GM12878 (cell line): ENCODE results near the gene MAP3K21. TPM values are rescaled to one million over a fixed set of nuclear protein-coding genes. Genes with fewer than 3 reads are reported as not detected.

Experiments
- ATAC-seq: fragments of 200-7000 bp; cut with Tn5 transposase; 3 replicates; pipeline ENCODE4 v1.9.1; 2020; ENCODE audit warnings: mild to moderate bottlenecking, moderate library complexity
- BruUV-seq: library from RNA; stranded (reverse); fragments of 400-500 nt; replicated peaks from 2 replicates; lab custom pipeline; 2021; lab: Mats Ljungman, UMichigan
- CTCF ChIA-PET: fragments of 300-600 bp; sonication (Branson Sonifier 250); formaldehyde crosslinking; extraction: SDS; loops from one replicate; lab custom pipeline; 2021; ENCODE audit warnings: inconsistent platforms; lab: Yijun Ruan, JAX
- POLR2A ChIA-PET: fragments of 350-600 bp; formaldehyde crosslinking; extraction: SDS; loops from one replicate; lab custom pipeline; 2021; ENCODE audit warnings: inconsistent platforms; lab: Charles Lee
- RAD21 ChIA-PET: fragments of 300-600 bp; sonication (Branson Sonifier 250); formaldehyde crosslinking; loops from one replicate; lab custom pipeline; 2023; ENCODE audit warnings: antibody characterized with exemption; ENCODE audit not compliant: unreplicated experiment; lab: Charles Lee
- SMC1A ChIA-PET: fragments of 300-600 bp; sonication (Branson Sonifier 250); formaldehyde crosslinking; loops from one replicate; lab custom pipeline; 2023; ENCODE audit not compliant: unreplicated experiment, uncharacterized antibody; lab: Charles Lee
- DNase-seq: peaks from one replicate; pipeline ENCODE4 v3.0.0-alpha.2; 2011; ENCODE audit warnings: low read depth, low spot score
- FAIRE-seq: peaks from 3 replicates; lab custom pipeline; 2011; peaks lifted over from hg19 to GRCh38; lab: Jason Lieb, UNC
- H2AFZ ChIP-seq: 2 replicates; pipeline ENCODE4 v1.6.0; 2011; ENCODE audit warnings: low read depth, low read length, control low read depth; ENCODE audit not compliant: control insufficient read depth
- H3K27ac ChIP-seq: 2 replicates; pipeline ENCODE4 v1.5.1; 2011; ENCODE audit warnings: control low read depth; ENCODE audit not compliant: control insufficient read depth, insufficient read depth
- H3K27me3 ChIP-seq, 2 experiments: replicated peaks in 1 of 2; 2 replicates each; pipeline versions ENCODE4 v1.6.0 to v1.6.1; 2011; ENCODE audit warnings: low read length in 1 of 2; ENCODE audit not compliant: control insufficient read depth in 2 of 2, insufficient read depth in 2 of 2
- H3K36me3 ChIP-seq, 2 experiments: 2 replicates each; pipeline ENCODE4 v1.5.1; 2011; ENCODE audit warnings: low read length in 1 of 2; ENCODE audit not compliant: control insufficient read depth in 2 of 2, insufficient read depth in 2 of 2
- H3K4me1 ChIP-seq: 2 replicates; pipeline ENCODE4 v1.6.1; 2011; ENCODE audit warnings: mild to moderate bottlenecking, low read length, moderate library complexity, mixed read lengths; ENCODE audit not compliant: control insufficient read depth, insufficient read depth
- H3K4me2 ChIP-seq: 2 replicates; pipeline ENCODE4 v1.6.0; 2011; ENCODE audit warnings: control low read depth; ENCODE audit not compliant: control insufficient read depth, insufficient read depth
- H3K4me3 ChIP-seq: fragments of 200-600 bp; sonication (generic); 2 replicates; pipeline ENCODE4 v1.5.1; 2016
- H3K79me2 ChIP-seq: 2 replicates; pipeline ENCODE4 v1.6.0; 2011; ENCODE audit warnings: low read length; ENCODE audit not compliant: control insufficient read depth, insufficient read depth
- H3K9ac ChIP-seq: 2 replicates; pipeline ENCODE4 v1.8.0; 2011; ENCODE audit warnings: low read length, control low read depth, mixed read lengths; ENCODE audit not compliant: control insufficient read depth, insufficient read depth
- H3K9me3 ChIP-seq: replicated peaks from 3 replicates; pipeline ENCODE4 v1.5.1; 2011; ENCODE audit warnings: mild to moderate bottlenecking, low read length; ENCODE audit not compliant: control insufficient read depth, insufficient read depth
- H4K20me1 ChIP-seq: 2 replicates; pipeline ENCODE4 v1.6.0; 2011; ENCODE audit not compliant: control insufficient read depth, insufficient read depth
- BHLHE40 ChIP-seq, 2 experiments: fragments of 450-650 bp in 1 of 2; IDR thresholded peaks; 2 replicates each; pipeline ENCODE4 v1.6.1; 2011 to 2017; ENCODE audit warnings: low read depth in 2 of 2, borderline replicate concordance in 1 of 2, improper control_type of control experiment in 1 of 2, low read length in 1 of 2, mild to moderate bottlenecking in 1 of 2
- CHD2 ChIP-seq: IDR thresholded peaks from 2 replicates; pipeline ENCODE4 v1.6.1; 2011; ENCODE audit warnings: low read depth, low read length, improper control_type of control experiment, borderline replicate concordance
- NR2C1 ChIP-seq: fragments of 450-650 bp; IDR thresholded peaks from 2 replicates; pipeline ENCODE4 v1.6.1; 2017; ENCODE audit warnings: antibody characterized with exemption, mild to moderate bottlenecking, moderate library complexity
- TCF3 ChIP-seq: IDR thresholded peaks from 2 replicates; pipeline ENCODE4 v1.6.1; 2012; ENCODE audit warnings: low read depth, mild to moderate bottlenecking, low read length, borderline replicate concordance; ENCODE audit not compliant: insufficient read depth
- WGBS: methylation state at CpG from one replicate; pipeline ENCODE4 v1.1.6; 2016; ENCODE audit warnings: low lambda C conversion rate; ENCODE audit not compliant: insufficient replicate concordance, insufficient coverage; ENCODE audit errors: missing lambda C conversion rate; 5-methylcytosine and 5-hydroxymethylcytosine counted together
- in situ Hi-C: fragments of 300-500 bp; cut with MboI; formaldehyde crosslinking; loops from 9 replicates; pipeline ENCODE4 v1.14.3; 2018; ENCODE audit warnings: mixed read lengths
- intact Hi-C: fragments of 100-400 bp; cut with micrococcal nuclease; formaldehyde crosslinking; loops from one replicate; pipeline ENCODE4 v1.14.2; 2022; ENCODE audit not compliant: unreplicated experiment
- polyA plus RNA-seq, 11 experiments: library from polyadenylated mRNA; depleted of rRNA in 4 of 11; unstranded in 6 of 11; stranded (reverse) in 5 of 11; fragments of >200 nt; fragmentation: Nextera tagmentation in 4 of 11; fragmentation: Illumina TruSeq in 1 of 11; extraction: Ambion mirVana in 4 of 11; extraction: Trizol in 1 of 11; gene quantifications; 1 replicate in 1 of 11; 2 replicates in 10 of 11; pipeline versions ENCODE4 v1.2.1 to v1.2.3, GENCODE V29; 2011 to 2016; ENCODE audit warnings: inconsistent platforms in 2 of 11, missing spikeins in 2 of 11, low read depth in 1 of 11
- total RNA-seq, 4 experiments: library from RNA; depleted of rRNA in 3 of 4; stranded (reverse); fragments of >200 nt in 3 of 4; fragmentation: Illumina TruSeq in 1 of 4; extraction: Trizol in 1 of 4; gene quantifications; 2 replicates each; pipeline versions ENCODE4 v1.2.1 to v1.2.3, GENCODE V29; 2013 to 2021
- TF ChIP-seq, protein P1 (sequence below): fragments of 450-650 bp; IDR thresholded peaks from 2 replicates; pipeline ENCODE4 v1.6.1; 2016; ENCODE audit warnings: mild to moderate bottlenecking, moderate library complexity, borderline replicate concordance

The MAP3K21 gene
- total and polyA plus RNA-seq, 10 of the 15 experiments (the other 5 are each of a cell fraction or from before 2014, with no cell fraction given), result 0.02 to 0.21 (median 0.09) TPM; not detected in 1

DNA sequence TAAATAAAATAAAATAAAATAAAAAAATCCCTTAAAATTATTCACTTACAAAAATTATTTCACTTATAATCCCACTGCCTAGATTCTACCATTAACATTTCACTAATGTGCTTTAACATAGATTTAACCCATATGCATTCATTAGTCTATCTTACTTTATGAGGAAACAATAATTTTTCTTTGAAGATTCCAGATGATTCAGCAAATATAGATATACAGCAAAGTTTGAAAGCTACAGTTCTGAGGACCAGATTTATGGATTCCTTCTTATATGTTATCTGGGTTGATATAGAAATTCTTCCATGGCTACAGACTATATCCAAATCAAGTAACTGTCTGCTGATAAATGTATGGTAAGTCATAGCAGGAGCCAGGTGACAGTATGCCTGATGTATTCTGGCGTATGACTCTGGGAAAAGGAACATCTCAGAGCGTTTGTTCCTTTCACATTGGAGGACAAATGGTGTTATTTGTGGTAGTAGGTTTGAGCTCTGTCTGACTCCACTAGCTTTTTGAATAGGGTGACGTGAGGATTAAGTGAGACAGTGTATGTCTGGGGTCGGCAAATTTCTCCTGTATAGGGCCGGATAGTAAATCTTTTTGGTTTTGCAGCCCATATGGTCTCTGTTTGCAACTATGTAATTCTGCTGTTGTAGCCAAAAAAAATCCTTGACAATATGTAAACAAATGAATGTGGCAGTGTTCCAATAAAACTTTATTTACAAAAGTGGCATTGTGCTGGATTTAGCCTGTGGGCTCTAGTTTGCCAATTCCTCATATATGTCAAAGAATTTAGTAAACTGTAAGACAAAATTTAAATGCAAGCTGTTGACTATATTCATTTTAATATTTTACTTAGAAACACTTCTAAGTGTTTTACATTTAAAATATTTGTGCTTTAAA, 9.3 kb downstream of the MAP3K21 start:
- 60% methylated on average over 5 of the region's 5 CpGs for WGBS
- FAIRE-seq, result no peak
- H4K20me1 ChIP-seq, result no peaks in the 10 kb centered on the region
- no peaks in the 10 kb centered on the region for H3K27me3 ChIP-seq
- ATAC-seq, result no peak
- intact Hi-C loops (no loop called here), in situ Hi-C loops (no loop called here)
- H3K4me3 ChIP-seq, result no peak overlapping the region
- ChIA-PET SMC1A (no interaction called here), CTCF (no interaction called here), RAD21 (no interaction called here), POLR2A (no interaction called here)
- DNase-seq, result no peak
- no TSS peak for BruUV-seq
- no peak overlapping the region for H2AFZ ChIP-seq
- no peaks in the 10 kb centered on the region for H3K79me2 ChIP-seq
- no peak overlapping the region for H3K4me2 ChIP-seq
- H3K36me3 ChIP-seq, result no peaks in the 10 kb centered on the region
- no peak overlapping the region for H3K9ac ChIP-seq
- H3K27ac ChIP-seq, result no peak overlapping the region
- no peak for TF ChIP-seq BHLHE40 (IDR thresholded peaks at IDR 0.05; ENCODE audit: borderline replicate concordance in 1 of 2, low read depth in 2 of 2, low read length in 1 of 2)
- TF ChIP-seq NR2C1, result no peak
- no peak for TF ChIP-seq TCF3
- TF ChIP-seq, protein P1, sequence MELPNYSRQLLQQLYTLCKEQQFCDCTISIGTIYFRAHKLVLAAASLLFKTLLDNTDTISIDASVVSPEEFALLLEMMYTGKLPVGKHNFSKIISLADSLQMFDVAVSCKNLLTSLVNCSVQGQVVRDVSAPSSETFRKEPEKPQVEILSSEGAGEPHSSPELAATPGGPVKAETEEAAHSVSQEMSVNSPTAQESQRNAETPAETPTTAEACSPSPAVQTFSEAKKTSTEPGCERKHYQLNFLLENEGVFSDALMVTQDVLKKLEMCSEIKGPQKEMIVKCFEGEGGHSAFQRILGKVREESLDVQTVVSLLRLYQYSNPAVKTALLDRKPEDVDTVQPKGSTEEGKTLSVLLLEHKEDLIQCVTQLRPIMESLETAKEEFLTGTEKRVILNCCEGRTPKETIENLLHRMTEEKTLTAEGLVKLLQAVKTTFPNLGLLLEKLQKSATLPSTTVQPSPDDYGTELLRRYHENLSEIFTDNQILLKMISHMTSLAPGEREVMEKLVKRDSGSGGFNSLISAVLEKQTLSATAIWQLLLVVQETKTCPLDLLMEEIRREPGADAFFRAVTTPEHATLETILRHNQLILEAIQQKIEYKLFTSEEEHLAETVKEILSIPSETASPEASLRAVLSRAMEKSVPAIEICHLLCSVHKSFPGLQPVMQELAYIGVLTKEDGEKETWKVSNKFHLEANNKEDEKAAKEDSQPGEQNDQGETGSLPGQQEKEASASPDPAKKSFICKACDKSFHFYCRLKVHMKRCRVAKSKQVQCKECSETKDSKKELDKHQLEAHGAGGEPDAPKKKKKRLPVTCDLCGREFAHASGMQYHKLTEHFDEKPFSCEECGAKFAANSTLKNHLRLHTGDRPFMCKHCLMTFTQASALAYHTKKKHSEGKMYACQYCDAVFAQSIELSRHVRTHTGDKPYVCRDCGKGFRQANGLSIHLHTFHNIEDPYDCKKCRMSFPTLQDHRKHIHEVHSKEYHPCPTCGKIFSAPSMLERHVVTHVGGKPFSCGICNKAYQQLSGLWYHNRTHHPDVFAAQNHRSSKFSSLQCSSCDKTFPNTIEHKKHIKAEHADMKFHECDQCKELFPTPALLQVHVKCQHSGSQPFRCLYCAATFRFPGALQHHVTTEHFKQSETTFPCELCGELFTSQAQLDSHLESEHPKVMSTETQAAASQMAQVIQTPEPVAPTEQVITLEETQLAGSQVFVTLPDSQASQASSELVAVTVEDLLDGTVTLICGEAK, result peak; percentile 53
- no peak for TF ChIP-seq CHD2
- TF ChIP-seq, all 136 proteins: peak for 1
- H3K4me1 ChIP-seq, result no peaks in the 10 kb centered on the region
- H3K9me3 ChIP-seq, result no peaks in the 10 kb centered on the region
